GM04503 (cell line): ENCODE results near the gene ZNF333.
A peak's percentile ranks its signal among the peaks of the same experiment; 100 is the strongest.

Experiments
- DNase-seq: peaks from one replicate; pipeline ENCODE4 v3.0.0-alpha.2; 2012; ENCODE audit warnings: low read depth

ZNF333 gene

DNA sequence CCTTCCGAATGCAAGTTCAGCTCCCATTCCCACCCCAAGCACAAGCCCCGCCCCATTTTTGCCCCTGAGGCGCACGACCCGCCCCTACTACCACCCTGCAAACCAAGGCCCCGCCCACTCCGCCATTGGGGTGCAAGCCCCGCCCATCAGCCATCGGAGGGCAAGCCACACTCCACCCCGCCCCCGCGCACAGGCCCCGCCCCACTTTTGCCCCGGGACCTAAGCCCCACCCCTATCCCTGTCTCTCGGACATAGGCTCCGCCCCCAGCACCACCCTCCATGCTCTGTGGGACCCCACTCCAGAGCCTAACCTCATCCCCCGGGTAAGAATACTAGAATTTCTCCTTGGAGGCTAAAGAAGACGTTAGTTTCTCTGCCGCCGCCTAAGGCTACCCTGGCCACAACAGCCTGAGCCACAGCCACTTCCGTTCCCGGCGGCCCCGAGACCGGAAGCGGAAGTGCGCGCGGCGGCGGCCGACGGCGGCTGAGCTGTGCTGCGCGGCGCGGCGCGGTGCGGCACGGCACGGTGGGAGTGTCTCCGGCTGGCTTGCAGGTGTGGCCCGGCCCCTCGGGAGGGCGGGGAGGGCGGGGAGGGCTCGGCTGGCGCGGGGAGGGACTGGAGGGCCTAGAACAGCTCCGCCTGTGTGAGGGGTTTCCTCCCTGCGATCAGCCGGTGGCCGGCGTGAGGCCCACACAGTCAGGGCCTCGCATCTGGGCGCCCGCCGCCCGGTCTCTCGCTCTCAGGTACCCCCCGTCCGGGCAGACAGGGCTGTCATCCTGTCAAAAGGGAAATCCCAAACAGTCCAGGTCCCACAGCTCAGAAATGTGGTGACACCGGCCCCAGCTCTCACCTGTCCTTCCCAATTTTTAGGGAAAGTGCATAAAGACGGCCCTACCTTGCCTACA is at the start of gene ZNF333:
ZNF333 (plus strand) TSS at position 451 of the 906 bp plus-strand sequence. CDS start 3,444 bp downstream, outside the sequence.
- peak; percentile 24 for DNase-seq

- no peak for DNase-seq
Observed at GRCh38 chr19:14648506-14648905, 41.3 kb upstream of the ZNF333 start.

DNA sequence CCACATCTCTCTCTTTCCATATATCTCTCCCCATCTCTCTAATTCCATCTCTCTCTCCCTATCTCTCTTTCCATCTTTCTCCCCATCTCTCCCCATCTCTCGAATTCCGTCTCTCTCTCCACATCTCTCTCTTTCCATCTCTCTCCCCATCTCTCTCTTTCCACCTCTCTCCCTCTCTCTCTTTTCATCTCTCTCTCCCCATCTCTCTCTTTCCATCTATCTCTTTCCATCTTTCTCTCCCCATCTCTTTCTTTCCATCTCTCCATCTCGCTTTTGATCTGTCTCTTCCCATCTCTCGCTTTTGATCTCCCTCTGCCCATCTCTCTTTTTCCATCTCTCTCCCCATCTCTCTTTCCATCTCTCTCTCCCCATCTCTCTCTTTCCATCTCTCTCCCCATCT is 40.8 kb upstream of the ZNF333 start:
- no peak for DNase-seq

DNA sequence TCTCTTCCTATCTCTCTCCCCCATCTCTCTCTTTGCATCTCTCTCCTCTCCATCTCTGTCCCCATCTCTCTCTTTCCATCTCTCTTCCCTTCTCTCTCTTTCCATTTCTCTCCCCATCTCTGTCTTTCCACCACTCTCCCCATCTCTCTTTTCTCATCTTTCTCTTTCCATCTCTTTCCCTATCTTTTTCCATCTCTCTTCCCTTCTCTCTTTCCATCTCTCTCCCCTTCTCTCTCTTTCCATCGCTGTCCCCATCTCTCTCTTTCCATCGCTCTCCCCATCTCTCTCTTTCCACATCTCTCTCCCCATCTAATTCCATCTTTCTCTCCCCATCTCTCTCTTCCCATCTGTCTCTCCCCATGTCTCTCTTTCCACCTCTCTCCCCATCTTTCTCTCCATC is 39.7 kb upstream of the ZNF333 start:
- no peak for DNase-seq

DNA sequence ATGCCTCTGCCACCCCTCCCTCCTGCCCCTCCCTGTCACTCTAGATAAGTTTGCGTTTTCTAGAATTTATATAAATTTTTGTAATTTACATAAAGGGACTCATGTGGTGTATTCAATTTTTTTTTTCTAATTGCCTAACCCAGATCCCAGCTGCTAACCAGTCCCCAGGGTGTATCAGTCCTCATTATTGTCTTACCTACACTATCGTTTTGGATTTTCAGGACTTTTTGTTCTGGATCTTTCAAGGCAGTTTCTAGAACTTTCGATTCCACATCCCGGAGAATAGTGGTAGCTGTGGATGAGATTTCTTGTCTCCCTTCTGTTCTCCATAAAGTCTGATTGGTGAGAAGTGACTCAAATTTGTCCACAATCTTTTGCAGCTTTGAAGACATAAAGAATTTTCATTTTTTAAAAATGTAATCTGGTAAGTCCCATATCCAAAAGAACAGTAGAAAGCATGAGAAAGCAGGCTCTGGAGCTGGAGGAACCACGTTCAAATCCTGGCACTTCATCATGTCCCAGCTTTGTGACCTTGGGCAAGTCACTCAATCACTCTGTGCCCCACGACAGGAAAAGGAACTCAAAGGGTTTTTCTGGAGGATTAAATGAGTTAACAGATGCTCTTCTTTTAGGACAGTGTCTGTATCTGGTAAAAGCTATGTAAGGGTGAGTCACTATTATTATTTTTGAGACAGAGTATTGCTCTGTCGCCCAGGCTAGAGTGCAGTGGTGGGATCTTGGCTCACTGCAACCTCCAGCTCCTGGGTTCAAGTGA is 34.9 kb upstream of the ZNF333 start:
- DNase-seq = no peak

DNA sequence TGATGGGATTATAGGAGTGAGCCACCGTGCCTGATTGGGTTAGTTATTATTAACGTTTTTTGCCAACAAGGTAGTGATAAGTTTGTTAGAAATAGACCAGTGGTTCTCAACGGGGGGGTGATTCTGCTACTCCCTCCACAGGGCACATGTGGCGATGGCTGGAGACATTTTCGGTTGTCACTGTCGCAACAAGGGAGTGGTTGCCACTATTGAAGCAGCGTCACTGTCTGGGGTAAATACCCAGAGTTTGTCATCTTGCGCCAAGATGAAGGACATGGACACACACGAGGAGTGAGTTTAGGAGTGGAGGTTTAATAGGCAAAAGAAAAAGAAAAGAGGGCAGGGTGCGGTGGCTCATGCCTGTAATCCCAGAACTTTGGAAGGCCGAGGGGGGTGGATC is 34.1 kb upstream of the ZNF333 start:
- no peak for DNase-seq

DNA sequence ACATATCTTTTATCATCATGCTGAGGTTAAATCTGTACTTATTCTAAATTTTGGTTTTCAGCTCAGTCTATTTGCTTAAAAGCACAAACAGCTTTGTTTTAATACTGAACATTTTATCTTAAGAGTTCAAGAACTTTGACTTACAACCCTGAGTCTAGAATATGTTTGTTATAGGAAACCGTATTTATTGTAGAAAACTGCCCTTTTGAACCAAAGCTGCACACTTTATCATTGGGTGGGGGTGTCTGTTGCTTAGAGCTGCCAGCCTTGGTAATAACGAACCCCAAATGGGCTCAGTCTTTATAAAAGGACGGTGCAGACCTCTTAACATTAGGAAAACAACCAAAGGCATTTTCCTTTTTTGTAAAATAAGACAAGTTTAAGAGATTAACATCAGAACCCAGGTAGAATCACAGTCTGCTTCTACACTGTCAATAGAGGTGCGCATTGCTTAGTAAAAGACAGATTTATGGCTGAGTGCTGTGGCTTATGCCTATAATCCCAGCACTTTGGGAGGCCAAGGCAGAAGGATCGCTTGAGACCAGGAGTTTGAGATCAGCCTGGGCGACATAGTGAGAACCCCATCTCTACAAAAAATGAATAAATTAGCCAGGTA is 29.9 kb upstream of the ZNF333 start:
- no peak for DNase-seq

DNA sequence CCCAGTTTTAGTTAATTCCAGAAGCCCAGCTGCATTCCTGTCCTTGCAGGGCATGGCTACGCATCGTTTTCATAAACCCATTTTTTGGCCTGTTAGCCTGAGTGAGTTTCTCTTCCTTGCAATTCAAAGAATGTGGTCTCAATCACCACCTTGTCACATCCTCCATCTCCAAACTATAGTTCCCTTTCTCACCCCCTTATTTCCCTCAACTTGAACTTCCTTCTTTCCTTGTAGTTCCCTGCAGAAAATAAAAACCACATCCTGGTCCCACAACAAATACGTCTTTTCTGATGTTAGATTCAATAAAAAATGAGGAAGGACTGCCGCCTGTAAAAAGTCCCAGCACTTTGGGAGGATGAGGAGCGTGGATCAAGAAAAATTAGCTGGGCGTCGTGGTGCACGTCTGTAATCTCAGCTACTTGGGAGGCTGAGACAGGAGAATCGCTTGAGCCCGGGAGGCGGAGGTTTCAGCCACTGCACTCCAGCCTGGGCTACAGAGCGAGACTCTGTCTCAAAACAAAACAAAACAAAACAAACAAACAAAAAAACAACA is 28.4 kb upstream of the ZNF333 start:
- no peak for DNase-seq

DNA sequence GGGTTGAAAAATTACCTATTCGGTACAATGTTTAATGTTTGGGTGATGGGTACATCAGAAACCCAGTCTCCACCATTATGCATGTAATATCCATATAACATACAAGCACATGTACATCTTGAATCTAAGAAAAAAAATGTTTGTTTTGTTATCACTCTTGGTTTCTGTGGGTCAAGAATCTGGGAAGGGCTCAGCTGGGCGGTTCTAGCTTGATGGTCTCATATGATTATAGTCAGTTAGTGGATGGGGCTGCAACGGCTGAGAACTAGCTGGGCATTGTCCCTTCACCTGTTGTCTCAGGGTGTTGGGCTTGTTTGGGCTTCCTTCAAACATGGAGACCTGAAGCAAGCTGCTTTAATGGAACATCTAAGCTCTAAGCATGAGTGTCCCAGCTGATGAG is 19.9 kb upstream of the ZNF333 start:
- no peak for DNase-seq

DNA sequence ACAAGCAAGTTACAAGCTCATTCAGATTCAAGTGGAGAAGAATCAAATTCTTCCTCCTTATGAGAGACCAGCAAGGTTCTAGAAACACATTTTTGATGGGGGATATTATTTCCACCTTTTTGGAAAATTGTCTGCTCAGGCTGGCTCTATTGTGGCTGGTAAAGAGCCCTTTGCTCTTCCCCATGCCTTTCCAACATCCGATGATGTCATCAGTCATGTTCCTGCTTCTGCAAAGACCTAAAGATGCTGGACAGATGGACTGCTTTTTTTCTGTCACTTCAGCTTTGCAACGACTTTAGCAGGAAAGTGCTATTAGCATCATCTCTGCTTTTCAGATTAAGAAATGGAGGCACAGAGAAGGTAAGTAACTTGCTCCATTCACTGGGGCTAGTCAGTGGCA is 19.4 kb upstream of the ZNF333 start:
- no peak for DNase-seq

DNA sequence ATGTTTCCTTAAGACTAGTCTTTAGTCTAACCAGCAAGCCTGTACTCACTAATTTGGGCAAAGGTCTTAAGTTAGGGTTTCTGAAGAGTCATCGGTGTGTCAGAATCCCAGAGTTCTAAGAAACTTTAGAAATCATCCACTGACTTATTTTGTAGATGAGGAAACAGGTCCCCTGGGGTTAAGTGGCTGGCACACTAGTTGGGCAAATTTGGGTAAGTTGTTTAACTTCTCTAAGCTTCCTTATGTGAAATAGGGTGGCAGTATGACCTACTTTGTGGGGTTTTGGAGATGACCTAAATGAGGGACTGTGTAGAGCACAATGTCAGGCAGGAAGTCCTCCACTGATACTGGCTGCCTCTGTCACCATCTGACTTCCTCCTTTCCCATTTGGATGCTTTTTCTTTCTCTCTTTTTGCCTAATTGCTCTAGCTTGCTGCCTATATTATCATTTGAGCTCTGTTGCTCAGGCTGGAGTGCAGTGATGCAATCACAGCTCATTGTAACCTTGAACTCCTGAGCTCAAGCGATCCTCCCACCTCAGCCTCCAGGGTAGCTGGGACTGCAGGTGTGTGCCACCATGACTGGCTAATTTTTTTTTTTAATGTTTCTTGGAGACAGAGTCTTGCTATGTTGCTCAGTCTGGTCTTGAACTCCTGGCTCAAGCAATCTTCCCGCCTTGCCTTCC is 17.5 kb upstream of the ZNF333 start:
- DNase-seq = no peak

DNA sequence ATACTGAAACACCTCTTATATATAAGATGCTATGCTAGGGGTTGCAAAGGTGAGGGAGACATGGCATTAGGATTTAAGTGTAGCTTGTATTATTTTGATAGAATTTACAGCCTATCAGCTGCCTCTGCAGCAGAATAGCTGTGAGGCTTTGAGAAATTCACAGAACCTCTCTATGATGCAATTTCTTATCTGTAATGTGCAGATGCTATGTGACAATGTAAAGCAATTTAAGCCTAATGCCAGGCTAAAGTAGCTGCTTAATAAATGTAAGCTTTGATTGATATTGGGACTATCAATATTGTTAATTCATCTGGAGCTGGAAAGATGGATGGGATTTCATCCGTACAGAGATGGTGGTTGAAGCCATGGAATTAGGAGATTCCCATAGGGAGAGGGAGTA is 16.8 kb upstream of the ZNF333 start:
- no peak for DNase-seq

DNA sequence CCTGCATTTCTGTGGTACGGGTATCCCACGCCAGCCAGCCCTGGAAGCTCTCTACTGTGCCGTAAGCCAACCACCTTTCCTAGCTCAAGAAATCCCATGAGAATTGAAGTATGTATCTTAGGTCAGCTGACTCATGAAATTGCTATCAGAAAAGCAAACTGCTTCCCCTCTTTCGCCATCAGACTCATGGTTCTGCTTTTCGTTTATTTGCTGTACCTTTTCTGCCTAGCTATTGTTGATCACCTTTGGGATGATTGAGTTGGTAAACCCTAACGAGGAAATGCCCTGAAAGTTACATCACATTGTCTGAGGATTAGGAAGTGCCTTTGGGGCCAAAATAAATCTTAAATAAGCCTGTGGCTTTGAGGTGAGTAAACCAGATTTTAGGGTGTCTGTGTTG is 15.1 kb upstream of the ZNF333 start, which contains the start of gene ADGRE3:
ADGRE3 (minus strand) TSS at position 81 of the 400 bp plus-strand sequence; CDS start at position 7, 74 bp downstream.
- DNase-seq = no peak

- DNase-seq = no peak
Observed at GRCh38 chr19:14676762-14677161, 13.1 kb upstream of the ZNF333 start.

GRCh38 chr19:14677464-14677863 is 12.4 kb upstream of the ZNF333 start:
- no peak for DNase-seq

DNA sequence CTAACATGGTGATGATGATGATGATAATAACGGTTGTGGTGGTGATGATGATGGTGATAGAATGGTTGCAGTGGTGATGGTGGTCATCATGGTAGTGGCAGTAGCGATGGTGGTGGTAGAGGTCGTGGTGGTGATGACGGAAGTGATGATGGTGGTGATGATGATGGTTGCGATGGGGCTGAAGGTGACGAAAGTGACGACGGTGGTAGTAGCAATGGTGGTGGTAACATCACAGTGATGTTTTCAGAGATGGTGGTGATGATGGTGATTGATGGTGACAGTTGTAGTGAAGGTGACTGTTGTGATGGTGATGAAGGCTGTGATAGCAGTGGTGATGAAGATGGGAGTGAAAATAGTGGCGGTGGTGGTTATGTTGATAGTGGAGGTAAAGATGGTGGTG is 11.6 kb upstream of the ZNF333 start:
- DNase-seq = no peak

GRCh38 chr19:14682084-14682483 is 7.8 kb upstream of the ZNF333 start:
- no peak for DNase-seq

GRCh38 chr19:14683439-14683838 is 6.4 kb upstream of the ZNF333 start:
- DNase-seq = no peak

DNA sequence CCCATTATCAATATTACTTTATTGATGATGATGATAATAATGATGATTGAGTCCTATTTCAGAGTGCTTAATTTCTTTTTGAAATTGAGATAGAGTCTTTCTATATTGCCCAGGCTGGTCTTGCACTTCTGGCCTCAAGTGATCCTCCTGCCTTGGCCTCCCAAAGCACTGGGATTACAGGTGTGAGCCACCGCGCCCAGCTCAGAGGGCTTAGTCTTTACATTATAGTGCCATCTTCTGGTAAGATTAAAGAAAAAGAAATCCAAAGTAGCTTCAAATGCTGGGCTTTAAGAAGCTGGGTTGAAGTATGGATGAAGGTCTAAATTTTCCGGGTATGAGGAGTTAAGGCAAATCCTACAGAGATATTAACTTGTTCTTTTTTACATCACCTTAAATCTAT is 3.4 kb upstream of the ZNF333 start:
- no peak for DNase-seq

DNA sequence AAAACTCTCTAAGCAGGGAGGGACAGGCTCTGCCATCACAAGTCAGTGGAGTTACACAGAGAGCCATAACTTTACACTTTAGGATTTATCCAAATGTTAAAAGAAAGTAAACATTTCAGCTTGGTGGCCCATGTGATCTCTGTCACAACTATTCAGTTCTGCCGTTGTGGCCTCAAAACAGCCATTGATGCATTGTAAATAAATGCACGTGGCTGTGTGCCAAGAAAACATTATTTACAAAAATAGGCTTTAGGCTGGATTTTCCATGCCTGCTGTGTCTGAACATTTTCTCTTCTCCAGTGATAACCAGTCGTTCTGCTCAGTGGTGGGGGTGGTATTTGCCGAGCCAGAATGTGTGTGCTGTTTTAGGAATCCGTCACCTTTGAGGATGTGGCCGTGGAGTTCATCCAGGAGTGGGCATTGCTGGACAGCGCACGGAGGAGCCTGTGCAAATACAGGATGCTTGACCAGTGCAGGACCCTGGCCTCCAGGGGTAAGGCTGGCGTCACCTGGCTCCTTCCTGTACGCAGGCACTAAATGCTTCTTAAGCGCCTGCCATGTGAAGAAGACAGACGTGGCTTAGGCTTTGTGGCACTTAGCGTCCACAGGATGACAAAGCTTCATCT is 4.9 kb downstream of the ZNF333 start:
- no peak for DNase-seq

DNA sequence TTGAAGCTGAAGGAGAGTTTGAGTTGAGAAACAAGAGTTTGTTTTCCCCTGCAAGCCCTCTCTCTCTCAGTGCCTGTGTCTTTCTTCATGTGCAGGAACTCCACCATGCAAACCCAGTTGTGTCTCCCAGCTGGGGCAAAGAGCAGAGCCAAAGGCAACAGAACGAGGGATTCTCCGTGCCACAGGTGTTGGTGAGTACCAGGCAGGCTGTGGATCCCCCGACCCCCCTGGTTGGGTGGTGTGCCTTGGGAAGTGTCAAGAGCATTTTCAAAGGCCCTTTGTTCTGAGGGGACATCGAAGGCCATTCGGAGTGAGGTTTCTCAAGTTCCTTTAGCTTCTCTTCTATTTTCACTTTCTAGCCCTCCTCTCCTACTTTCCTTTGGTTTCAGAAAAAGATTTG is 5.6 kb downstream of the ZNF333 start:
- no peak for DNase-seq
